Esophagus squamous epithelium (tissue), 5 donors: ENCODE data around the gene SH3PXD2A. TPM values are rescaled to one million over a fixed set of nuclear protein-coding genes. Genes with fewer than 3 reads are reported as not detected.

Source experiments
- DNase-seq: peaks from one replicate; lab custom pipeline; 2025; lab: John Stamatoyannopoulos, UW
- H3K27ac ChIP-seq, 4 donors: fragments of 200-600 bp; sonication (generic); one replicate each; pipeline ENCODE4 v1.5.1; 2016 to 2019; ENCODE audit warnings: mild to moderate bottlenecking in 1 of 4
- H3K27me3 ChIP-seq, 4 donors: fragments of 200-600 bp; sonication (generic); 1 replicate in 3 of 4; 2 replicates in 1 of 4; pipeline versions ENCODE4 v1.5.1 to v1.6.0; 2017 to 2021; ENCODE audit warnings: antibody characterized with exemption in 1 of 4
- H3K36me3 ChIP-seq, 3 donors: fragments of 200-600 bp; sonication (generic); one replicate each; pipeline ENCODE4 v1.5.1; 2016 to 2019
- H3K4me1 ChIP-seq, 3 donors: fragments of 200-600 bp; sonication (generic); one replicate each; pipeline ENCODE4 v1.5.1; 2017 to 2019
- H3K4me3 ChIP-seq, 4 donors: fragments of 200-600 bp; sonication (generic); 1 replicate in 3 of 4; 2 replicates in 1 of 4; pipeline ENCODE4 v1.5.1; 2016 to 2019; ENCODE audit warnings: mild to moderate bottlenecking in 2 of 4, moderate library complexity in 1 of 4
- H3K9me3 ChIP-seq, 3 donors: fragments of 200-600 bp; sonication (generic); one replicate each; pipeline ENCODE4 v1.5.1; 2016 to 2019
- CTCF ChIP-seq, 6 experiments: fragments of 450-650 bp in 4 of 6; fragments of 200-600 bp in 2 of 6; sonication (generic) in 2 of 6; IDR thresholded peaks; one replicate each; pipeline ENCODE4 v1.5.1; 2016 to 2019; ENCODE audit warnings: antibody characterized with exemption in 6 of 6, mild to moderate bottlenecking in 4 of 6, moderate library complexity in 4 of 6
- POLR2A ChIP-seq, 4 donors: fragments of 450-650 bp; IDR thresholded peaks; one replicate each; pipeline ENCODE4 v1.6.1; 2017; ENCODE audit warnings: antibody characterized with exemption in 4 of 4, mild to moderate bottlenecking in 4 of 4, moderate library complexity in 3 of 4
- WGBS, 2 donors: methylation state at CpG; one replicate each; pipeline ENCODE4 v1.1.5; 2018; 5-methylcytosine and 5-hydroxymethylcytosine counted together
- intact Hi-C: fragments of 100-400 bp; cut with DNase I; formaldehyde crosslinking; loops from one replicate; pipeline ENCODE4 v1.15.0; 2022
- total RNA-seq, 4 donors: library from RNA; depleted of rRNA; stranded (reverse); fragments of >200 nt; gene quantifications; one replicate each; pipeline ENCODE4 v1.1.0, GENCODE V29; 2016
- donor health status: DM: yes; HTN: yes; CAD: no.

The SH3PXD2A gene
- total RNA-seq, 4 donors from 2014 or later, result 25.1 to 57.8 (median 42.7) TPM

- no peaks in the 10 kb centered on the region for H3K9me3 ChIP-seq
- DNase-seq, result no peak
- H3K27ac ChIP-seq, result peak overlapping the region; percentile 86 to 93 (median 90)
- H3K27me3 ChIP-seq, result no peaks in the 10 kb centered on the region
- peaks cover 37 to 71% (median 42%) of the 10 kb centered on the region in 3 donors for H3K4me1 ChIP-seq
- peak overlapping the region; percentile 71 to 87 (median 84) for H3K4me3 ChIP-seq
- TF ChIP-seq CTCF (IDR thresholded peaks at IDR 0.05), result no peak
- no peak for TF ChIP-seq POLR2A (IDR thresholded peaks at IDR 0.05)
- intact Hi-C loops, result loop anchor here (5.0 to 10.0 kb wide), 2 partner anchors 71 to 144 kb away; no protein-coding TSS in a partner anchor
- H3K36me3 ChIP-seq, result no peaks in the 10 kb centered on the region
- 18 to 35% methylated on average over 15 to 18 of the region's 34 CpGs for WGBS, 2 donors
Observed at GRCh38 chr10:103855852-103856796, 748 bp upstream of the SH3PXD2A start.

GRCh38 chr10:103854686-103855391, 537 bp downstream of the SH3PXD2A start:
- Histone ChIP-seq H3K9me3 (no peaks in the 10 kb centered on the region), H3K27ac (peak overlapping the region; percentile 86 to 93 (median 90)), H3K4me1 (peaks cover 43 to 82% (median 55%) of the 10 kb centered on the region in 3 donors), H3K36me3 (no peaks in the 10 kb centered on the region), H3K4me3 (peak overlapping the region; percentile 71 to 87 (median 84)), H3K27me3 (no peaks in the 10 kb centered on the region)
- TF ChIP-seq POLR2A (IDR thresholded peaks at IDR 0.05), result no peak
- peak in 1 of 6 experiments; percentile 7 for TF ChIP-seq CTCF (IDR thresholded peaks at IDR 0.05)
- 0% methylated on average over 9 to 11 of the region's 53 CpGs for WGBS, 2 donors
- intact Hi-C loops, result loop anchor here (5.0 to 10.0 kb wide), 2 partner anchors 70 to 143 kb away; no protein-coding TSS in a partner anchor
- no peak for DNase-seq

GRCh38 chr10:103854265-103854685, 1.1 kb downstream of the SH3PXD2A start:
- Histone ChIP-seq H3K4me1 (peaks cover 43 to 82% (median 59%) of the 10 kb centered on the region in 3 donors), H3K36me3 (no peaks in the 10 kb centered on the region), H3K9me3 (no peaks in the 10 kb centered on the region), H3K4me3 (peak overlapping the region; percentile 71 to 87 (median 84)), H3K27ac (peak overlapping the region; percentile 86 to 93 (median 90)), H3K27me3 (no peaks in the 10 kb centered on the region)
- intact Hi-C loops, result loop anchor here (10.0 kb wide), 1 partner anchor 69 kb away; no protein-coding TSS in a partner anchor
- 1 to 4% methylated on average over 12 to 13 of the region's 13 CpGs for WGBS, 2 donors
- no peak for DNase-seq
- peak in 1 of 6 experiments; percentile 6 for TF ChIP-seq CTCF (IDR thresholded peaks at IDR 0.05)
- no peak for TF ChIP-seq POLR2A (IDR thresholded peaks at IDR 0.05)

GRCh38 chr10:103853428-103854264, 1.7 kb downstream of the SH3PXD2A start:
- WGBS, 2 donors, result 26 to 45% methylated on average over 9 of the region's 9 CpGs
- Histone ChIP-seq H3K27ac (peak overlapping the region; percentile 86 to 93 (median 90)), H3K4me3 (peak overlapping the region; percentile 71 to 87 (median 84)), H3K4me1 (peaks cover 43 to 81% (median 58%) of the 10 kb centered on the region in 3 donors), H3K27me3 (no peaks in the 10 kb centered on the region), H3K36me3 (no peaks in the 10 kb centered on the region), H3K9me3 (no peaks in the 10 kb centered on the region)
- intact Hi-C loops, result loop anchor here (10.0 kb wide), 1 partner anchor 69 kb away; no protein-coding TSS in a partner anchor
- TF ChIP-seq POLR2A (IDR thresholded peaks at IDR 0.05), result no peak
- no peak for TF ChIP-seq CTCF (IDR thresholded peaks at IDR 0.05)
- no peak for DNase-seq
